CD4-positive, CD25-positive, alpha-beta regulatory T cell (primary cell): ENCODE results near the gene RTTN. TPM values are rescaled to one million over a fixed set of nuclear protein-coding genes. Genes with fewer than 3 reads are reported as not detected.
A peak's percentile ranks its signal among the peaks of the same experiment; 100 is the strongest.

Source experiments
- ATAC-seq, 2 donors: fragments of 150-1000 bp; cut with Tn5 transposase; one replicate each; pipeline ENCODE4 v1.10.0; 2021; ENCODE audit warnings: low read depth in 2 of 2, moderate number of reproducible peaks in 2 of 2, moderate library complexity in 1 of 2
- DNase-seq, 3 donors: peaks; one replicate each; pipeline versions ENCODE4 v3.0.0 to v3.0.0-alpha.2; 2012 to 2022; ENCODE audit warnings: mixed read lengths in 1 of 3
- H3K27ac ChIP-seq: one replicate; pipeline ENCODE4 v1.7.0; 2013; ENCODE audit warnings: mild to moderate bottlenecking, low read length; ENCODE audit not compliant: insufficient read depth, poor library complexity, severe bottlenecking
- H3K27me3 ChIP-seq: one replicate; pipeline ENCODE4 v1.7.0; 2013; ENCODE audit warnings: low read length; ENCODE audit not compliant: control insufficient read depth, insufficient read depth
- H3K36me3 ChIP-seq: one replicate; pipeline ENCODE4 v1.7.0; 2013; ENCODE audit warnings: mild to moderate bottlenecking, low read length, moderate library complexity; ENCODE audit not compliant: control insufficient read depth, insufficient read depth
- H3K4me1 ChIP-seq: 2 replicates; pipeline ENCODE4 v1.7.0; 2013; ENCODE audit warnings: mild to moderate bottlenecking, low read length; ENCODE audit not compliant: insufficient read depth, control insufficient read depth, poor library complexity, severe bottlenecking
- H3K4me3 ChIP-seq: one replicate; pipeline ENCODE4 v1.7.0; 2013; ENCODE audit warnings: low read depth, mild to moderate bottlenecking, low read length, moderate library complexity
- H3K9me3 ChIP-seq, 2 experiments: 1 replicate in 1 of 2; 2 replicates in 1 of 2; pipeline ENCODE4 v1.7.0; 2013; ENCODE audit warnings: low read length in 2 of 2, mild to moderate bottlenecking in 1 of 2, moderate library complexity in 1 of 2; ENCODE audit not compliant: control insufficient read depth in 2 of 2
- H3K27ac Mint-ChIP-seq, 3 donors: one replicate each; pipeline ENCODE4 v1.8.0; 2020 to 2022; ENCODE audit warnings: mild to moderate bottlenecking in 3 of 3, mixed read lengths in 3 of 3, moderate library complexity in 2 of 3
- H3K27me3 Mint-ChIP-seq: one replicate; pipeline ENCODE4 v1.8.0; 2022; ENCODE audit warnings: mild to moderate bottlenecking, mixed read lengths
- H3K36me3 Mint-ChIP-seq: one replicate; pipeline ENCODE4 v1.8.0; 2020; ENCODE audit warnings: mixed read lengths
- H3K4me1 Mint-ChIP-seq, 4 donors: one replicate each; pipeline ENCODE4 v1.8.0; 2020 to 2022; ENCODE audit warnings: mixed read lengths in 4 of 4, mild to moderate bottlenecking in 1 of 4
- H3K4me3 Mint-ChIP-seq, 4 donors: one replicate each; pipeline ENCODE4 v1.8.0; 2020 to 2022; ENCODE audit warnings: mild to moderate bottlenecking in 4 of 4, mixed read lengths in 4 of 4, moderate library complexity in 3 of 4
- H3K9me3 Mint-ChIP-seq, 7 donors: one replicate each; pipeline ENCODE4 v1.8.0; 2020 to 2022; ENCODE audit warnings: mixed read lengths in 7 of 7, mild to moderate bottlenecking in 3 of 7, moderate library complexity in 2 of 7
- polyA plus RNA-seq, 4 donors: library from polyadenylated mRNA; unstranded; fragments of 300-500 nt; fragmentation: Illumina TruSeq; gene quantifications; one replicate each; pipeline ENCODE4 v1.2.3, GENCODE V29; 2021
- total RNA-seq: library from RNA; stranded (reverse); gene quantifications from one replicate; pipeline ENCODE4 v1.2.3, GENCODE V29; 2022

Gene RTTN
- total and polyA plus RNA-seq, 5 donors from 2014 or later: 3.2 to 36.4 (median 4.8) TPM

DNA sequence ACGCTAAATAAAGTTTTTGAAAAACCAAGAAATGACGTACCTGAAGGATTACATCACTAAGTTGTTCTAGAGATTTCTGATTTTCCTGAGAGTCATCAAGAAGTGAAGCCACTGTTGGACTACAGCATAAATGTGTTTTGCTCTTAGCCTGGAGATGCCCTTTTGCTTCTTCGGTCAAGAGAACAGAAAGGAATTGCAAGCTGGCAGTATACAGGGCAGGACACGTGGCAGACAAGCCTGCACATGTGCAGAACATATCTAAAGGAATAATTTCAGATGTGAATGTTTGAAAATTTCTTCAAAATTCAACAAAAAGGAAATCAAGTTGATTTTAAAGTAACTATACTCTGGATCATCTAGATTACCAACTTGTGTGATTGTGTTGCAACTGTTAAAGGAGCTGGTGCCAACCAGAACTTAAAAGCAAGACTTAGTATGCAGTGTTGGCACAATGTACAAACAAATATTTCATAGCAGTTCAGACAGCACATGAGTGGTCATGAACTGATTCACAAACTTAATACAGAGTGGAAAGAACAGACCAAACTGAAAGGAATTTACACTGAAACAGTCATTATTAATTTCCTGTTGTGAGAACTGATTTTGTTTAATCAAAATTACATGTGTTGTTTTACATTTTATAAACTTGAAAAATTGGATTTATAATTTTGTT is 157.4 kb downstream of the RTTN start:
- no peak overlapping the region for H3K4me3 Mint-ChIP-seq
- Histone ChIP-seq H3K27me3 (no peaks in the 10 kb centered on the region), H3K36me3 (peaks cover 21% of the 10 kb centered on the region), H3K9me3 (no peaks in the 10 kb centered on the region), H3K27ac (no peak overlapping the region), H3K4me1 (no peaks in the 10 kb centered on the region), H3K4me3 (no peak overlapping the region)
- H3K27ac Mint-ChIP-seq: no peak overlapping the region
- no peaks in the 10 kb centered on the region for H3K4me1 Mint-ChIP-seq
- H3K27me3 Mint-ChIP-seq: no peaks in the 10 kb centered on the region
- peaks cover 41% of the 10 kb centered on the region for H3K36me3 Mint-ChIP-seq
- ATAC-seq: no peak
- no peak for DNase-seq
- H3K9me3 Mint-ChIP-seq: no peaks in the 10 kb centered on the region

DNA sequence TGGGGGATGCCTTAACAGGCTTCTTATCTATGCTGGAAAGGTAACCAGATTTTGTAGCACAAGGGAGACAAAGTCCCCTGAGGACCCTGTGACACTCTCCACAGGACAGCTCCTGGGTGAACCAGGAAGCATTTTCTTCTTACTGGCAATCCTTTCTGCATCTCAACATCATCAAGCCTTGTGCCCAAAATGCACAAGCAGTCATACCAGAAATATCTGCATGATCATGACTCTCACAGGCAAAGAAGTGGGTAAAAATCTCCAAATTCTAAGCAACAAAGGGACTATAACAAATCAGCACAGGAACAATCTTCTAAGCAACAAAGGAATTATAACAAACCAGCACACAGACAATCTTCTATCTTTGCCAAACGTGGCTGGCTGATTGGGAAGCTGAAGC is 158.7 kb downstream of the RTTN start:
- Mint-ChIP-seq H3K4me1 (no peaks in the 10 kb centered on the region), H3K9me3 (no peaks in the 10 kb centered on the region), H3K36me3 (peaks cover 41% of the 10 kb centered on the region), H3K27ac (no peak overlapping the region), H3K27me3 (no peaks in the 10 kb centered on the region), H3K4me3 (no peak overlapping the region)
- Histone ChIP-seq H3K27me3 (no peaks in the 10 kb centered on the region), H3K4me3 (no peak overlapping the region), H3K36me3 (peaks cover 17% of the 10 kb centered on the region), H3K9me3 (no peaks in the 10 kb centered on the region), H3K27ac (no peak overlapping the region), H3K4me1 (no peaks in the 10 kb centered on the region)
- ATAC-seq (no peak), DNase-seq (no peak)

DNA sequence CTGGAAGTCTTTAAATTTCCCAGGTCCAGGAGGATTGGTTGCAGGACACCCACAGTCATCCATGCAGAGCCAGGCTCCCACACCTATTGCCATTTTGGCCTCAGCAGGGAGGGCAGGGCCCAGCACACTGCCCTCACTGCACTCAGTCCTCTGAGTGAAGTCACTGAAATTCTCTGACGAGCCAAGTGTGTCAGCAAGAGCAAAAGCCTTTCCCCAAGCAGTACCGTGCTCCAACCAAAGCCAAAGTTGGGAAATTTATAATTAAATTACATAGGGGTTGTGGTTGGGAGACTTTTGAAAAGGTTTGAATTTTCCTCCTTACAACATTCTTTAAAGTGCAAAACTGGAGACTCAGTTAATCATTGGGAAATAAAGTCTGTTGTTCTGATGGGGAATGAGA is 159.3 kb downstream of the RTTN start:
- no peaks in the 10 kb centered on the region for H3K9me3 ChIP-seq
- peaks cover 35% of the 10 kb centered on the region for H3K36me3 Mint-ChIP-seq
- H3K27ac Mint-ChIP-seq: no peak overlapping the region
- H3K27ac ChIP-seq: no peak overlapping the region
- no peaks in the 10 kb centered on the region for H3K9me3 Mint-ChIP-seq
- H3K4me1 ChIP-seq: no peaks in the 10 kb centered on the region
- no peaks in the 10 kb centered on the region for H3K27me3 Mint-ChIP-seq
- ATAC-seq (no peak), DNase-seq (no peak)
- no peaks in the 10 kb centered on the region for H3K27me3 ChIP-seq
- no peaks in the 10 kb centered on the region for H3K4me1 Mint-ChIP-seq
- peaks cover 16% of the 10 kb centered on the region for H3K36me3 ChIP-seq
- H3K4me3 ChIP-seq: no peak overlapping the region
- H3K4me3 Mint-ChIP-seq: no peak overlapping the region

DNA sequence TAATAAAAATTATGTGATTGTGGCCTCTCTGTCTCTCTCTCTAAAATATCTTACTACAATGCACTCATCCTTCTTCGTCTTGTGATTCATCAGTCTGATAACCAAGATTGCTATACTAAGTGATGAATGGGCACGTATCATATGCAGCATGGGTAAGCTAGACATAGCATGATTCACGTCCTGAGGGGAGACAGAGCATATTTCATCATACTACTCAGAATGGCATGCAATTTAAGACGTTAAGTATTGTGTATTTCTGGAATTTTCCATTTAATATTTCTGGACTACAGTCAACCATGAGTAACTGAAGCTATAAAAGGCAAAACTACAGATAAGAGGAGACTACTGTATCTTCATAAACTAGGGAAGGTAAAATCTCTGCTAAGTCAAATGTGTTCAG is 160.9 kb downstream of the RTTN start:
- no peak for DNase-seq
- H3K9me3 ChIP-seq: no peaks in the 10 kb centered on the region
- H3K27me3 ChIP-seq: no peaks in the 10 kb centered on the region
- Mint-ChIP-seq H3K4me3 (no peak overlapping the region), H3K4me1 (peaks cover 0 to 10% (median 1%) of the 10 kb centered on the region in 4 donors), H3K27me3 (no peaks in the 10 kb centered on the region), H3K36me3 (peaks cover 27% of the 10 kb centered on the region), H3K27ac (no peak overlapping the region), H3K9me3 (no peaks in the 10 kb centered on the region)
- ATAC-seq: no peak
- no peak overlapping the region for H3K4me3 ChIP-seq
- H3K36me3 ChIP-seq: peaks cover 14% of the 10 kb centered on the region
- H3K4me1 ChIP-seq: no peaks in the 10 kb centered on the region
- H3K27ac ChIP-seq: no peak overlapping the region

DNA sequence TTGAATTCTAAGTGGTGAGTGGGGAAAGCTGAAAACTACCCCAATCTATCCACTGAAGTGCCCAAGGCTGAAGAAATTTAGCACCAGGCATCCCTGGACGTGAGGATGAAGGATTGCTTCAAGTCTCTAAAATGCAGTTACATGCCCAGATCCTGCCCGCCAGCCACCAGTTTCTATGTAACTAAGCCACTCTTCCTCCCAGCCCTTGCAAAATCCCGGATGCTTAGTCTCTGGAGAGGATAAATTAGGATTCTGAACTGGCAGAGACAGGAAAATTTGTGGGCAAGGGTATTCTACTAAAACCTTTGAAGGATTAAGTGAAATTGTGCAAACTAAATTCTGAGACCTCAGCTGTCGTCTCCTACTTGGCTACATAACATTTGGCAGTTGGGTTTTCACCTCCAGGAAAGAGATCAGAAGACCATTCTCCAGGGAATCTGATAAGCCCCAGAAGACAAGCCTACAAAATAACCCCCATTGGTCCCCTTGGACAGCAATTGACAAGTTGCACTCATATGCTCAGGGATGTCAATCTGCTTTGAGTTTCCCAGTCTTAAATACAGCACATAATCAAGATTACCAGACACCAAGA is 163.9 kb downstream of the RTTN start:
- H3K9me3 ChIP-seq: no peaks in the 10 kb centered on the region
- H3K4me1 ChIP-seq: no peaks in the 10 kb centered on the region
- no peak overlapping the region for H3K4me3 ChIP-seq
- H3K27me3 Mint-ChIP-seq: no peaks in the 10 kb centered on the region
- DNase-seq (no peak), ATAC-seq (no peak)
- peaks cover 0 to 3% (median 0%) of the 10 kb centered on the region in 7 donors for H3K9me3 Mint-ChIP-seq
- no peaks in the 10 kb centered on the region for H3K27me3 ChIP-seq
- H3K27ac ChIP-seq: no peak overlapping the region
- no peak overlapping the region for H3K27ac Mint-ChIP-seq
- H3K4me3 Mint-ChIP-seq: no peak overlapping the region
- peaks cover 16% of the 10 kb centered on the region for H3K36me3 ChIP-seq
- peaks cover 0 to 23% (median 3%) of the 10 kb centered on the region in 4 donors for H3K4me1 Mint-ChIP-seq
- peaks cover 46% of the 10 kb centered on the region for H3K36me3 Mint-ChIP-seq

DNA sequence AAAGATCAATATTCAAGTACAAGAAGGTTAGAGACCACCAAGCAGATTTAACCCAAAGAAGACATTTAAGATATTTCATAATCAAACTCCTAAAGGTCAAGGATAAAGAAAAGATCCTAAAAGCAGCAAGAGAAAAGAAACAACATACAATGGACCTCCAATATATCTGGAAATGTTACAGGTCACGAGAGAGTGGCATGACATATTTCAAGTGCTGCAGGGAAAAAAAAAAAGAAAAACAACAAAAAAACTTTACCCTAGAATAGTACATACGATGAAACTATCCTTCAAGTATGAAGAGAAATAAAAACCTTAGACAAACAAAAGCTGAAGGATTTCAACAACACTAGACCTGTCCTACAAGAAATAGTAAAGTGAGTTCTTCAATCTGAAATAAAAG is 166.3 kb downstream of the RTTN start:
- peaks cover 0 to 23% (median 3%) of the 10 kb centered on the region in 4 donors for H3K4me1 Mint-ChIP-seq
- ATAC-seq: no peak
- no peak overlapping the region for H3K27ac ChIP-seq
- H3K27ac Mint-ChIP-seq: peak overlapping the region in 1 of 3 donors; percentile 7
- no peaks in the 10 kb centered on the region for H3K4me1 ChIP-seq
- peaks cover 18% of the 10 kb centered on the region for H3K36me3 ChIP-seq
- H3K36me3 Mint-ChIP-seq: peaks cover 58% of the 10 kb centered on the region
- no peaks in the 10 kb centered on the region for H3K9me3 ChIP-seq
- peaks cover 0 to 8% (median 0%) of the 10 kb centered on the region in 7 donors for H3K9me3 Mint-ChIP-seq
- no peak for DNase-seq
- H3K4me3 Mint-ChIP-seq: no peak overlapping the region
- no peaks in the 10 kb centered on the region for H3K27me3 Mint-ChIP-seq
- H3K27me3 ChIP-seq: no peaks in the 10 kb centered on the region
- H3K4me3 ChIP-seq: no peak overlapping the region

DNA sequence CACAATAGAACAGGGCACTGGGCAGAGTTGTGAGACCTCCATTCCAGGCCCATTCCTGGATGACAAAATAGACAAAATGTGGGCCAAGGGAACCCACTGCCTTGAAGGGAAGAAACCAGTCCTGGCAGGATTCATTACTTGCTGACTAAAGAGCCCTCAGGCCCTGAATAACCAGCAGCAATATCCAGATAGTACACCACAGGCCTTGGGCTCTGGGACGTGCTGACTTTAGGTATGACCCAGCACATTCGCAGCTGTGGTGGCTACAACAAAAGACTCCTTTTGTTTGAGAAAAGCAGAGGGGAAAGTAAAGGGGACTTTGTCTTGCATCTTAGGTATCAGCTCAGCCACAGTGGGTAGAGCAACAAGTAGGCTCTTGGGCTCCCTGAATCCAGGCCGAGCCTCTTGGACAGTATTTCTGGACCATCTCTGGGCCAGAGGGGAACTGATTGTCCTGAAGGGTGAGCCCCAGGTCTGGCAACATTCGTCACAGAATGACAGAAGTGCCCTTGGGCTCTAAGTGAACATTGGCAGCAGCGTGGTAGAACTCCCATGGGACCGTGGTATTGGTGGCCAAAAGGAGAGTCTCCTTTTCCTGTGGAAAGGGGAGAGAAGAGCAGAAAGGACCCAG is 167.9 kb downstream of the RTTN start:
- Mint-ChIP-seq H3K27me3 (no peaks in the 10 kb centered on the region), H3K4me3 (no peak overlapping the region), H3K36me3 (peaks cover 69% of the 10 kb centered on the region), H3K9me3 (peaks cover 0 to 8% (median 0%) of the 10 kb centered on the region in 7 donors), H3K27ac (no peak overlapping the region), H3K4me1 (peaks cover 0 to 23% (median 4%) of the 10 kb centered on the region in 4 donors)
- H3K27ac ChIP-seq: no peak overlapping the region
- no peak overlapping the region for H3K4me3 ChIP-seq
- DNase-seq: no peak
- no peaks in the 10 kb centered on the region for H3K4me1 ChIP-seq
- peaks cover 18% of the 10 kb centered on the region for H3K36me3 ChIP-seq
- no peaks in the 10 kb centered on the region for H3K9me3 ChIP-seq
- ATAC-seq: no peak
- no peaks in the 10 kb centered on the region for H3K27me3 ChIP-seq
